ENCODE data around the gene ROCK2.

ROCK2 gene

GRCh38 chr2:11187731-11188130, 156.7 kb downstream of the ROCK2 start:
- TF ChIP-seq ZFX (IDR thresholded peaks at IDR 0.05; ENCODE audit: borderline replicate concordance) = no peak
- TF ChIP-seq CTCF (IDR thresholded peaks at IDR 0.05) = no peak

GRCh38 chr2:11187083-11187619, 157.3 kb downstream of the ROCK2 start:
- TF ChIP-seq ZFX (IDR thresholded peaks at IDR 0.05; ENCODE audit: borderline replicate concordance) (no peak), CTCF (IDR thresholded peaks at IDR 0.05) (no peak)
- H3K27ac ChIP-seq = no peak overlapping the region

More at GRCh38 chr2:11187731-11188130, 156.7 kb downstream of the ROCK2 start:
- H3K27ac ChIP-seq = no peak overlapping the region

- no peak for TF ChIP-seq ZFX (IDR thresholded peaks at IDR 0.05; ENCODE audit: borderline replicate concordance)
- no peak for TF ChIP-seq CTCF (IDR thresholded peaks at IDR 0.05)
- no peak overlapping the region for H3K27ac ChIP-seq
These were observed 158.3 kb downstream of the ROCK2 start for GRCh38 chr2:11186145-11186544.

- H3K27ac ChIP-seq = no peak overlapping the region
- no peak for TF ChIP-seq CTCF (IDR thresholded peaks at IDR 0.05)
These were observed 161.5 kb downstream of the ROCK2 start for GRCh38 chr2:11182951-11183350.

GRCh38 chr2:11180653-11181052, 163.8 kb downstream of the ROCK2 start:
- TF ChIP-seq ZFX (IDR thresholded peaks at IDR 0.05; ENCODE audit: borderline replicate concordance) (no peak), CTCF (IDR thresholded peaks at IDR 0.05) (no peak)
- no peak overlapping the region for H3K27ac ChIP-seq

- TF ChIP-seq CTCF (IDR thresholded peaks at IDR 0.05) = no peak
- TF ChIP-seq ZFX (IDR thresholded peaks at IDR 0.05; ENCODE audit: borderline replicate concordance) = no peak
- H3K27ac ChIP-seq = no peak overlapping the region
These were observed 164.5 kb downstream of the ROCK2 start for GRCh38 chr2:11179899-11180298.

GRCh38 chr2:11179196-11179595, 165.2 kb downstream of the ROCK2 start:
- no peak overlapping the region for H3K27ac ChIP-seq
- TF ChIP-seq CTCF (IDR thresholded peaks at IDR 0.05) = no peak
- TF ChIP-seq ZFX (IDR thresholded peaks at IDR 0.05; ENCODE audit: borderline replicate concordance) = no peak
